OCI-LY1 (cell line): ENCODE measurements around the gene SF3B1.

Experiments used
- H2AFZ ChIP-seq: fragments of 200-600 bp; sonication (generic), shearing (Covaris generic); 2 replicates; pipeline ENCODE4 v1.6.0; 2014; ENCODE audit warnings: antibody characterized with exemption, mild to moderate bottlenecking, low read length
- H3F3A ChIP-seq: fragments of 200-600 bp; sonication (generic), shearing (Covaris generic); 2 replicates; pipeline ENCODE4 v1.6.0; 2014; ENCODE audit warnings: mild to moderate bottlenecking, antibody characterized with exemption, low read length, moderate library complexity; ENCODE audit not compliant: insufficient read depth
- H3K27ac ChIP-seq: fragments of 200-600 bp; sonication (generic); 2 replicates; pipeline ENCODE4 v1.5.1; 2014; ENCODE audit warnings: low read length, mixed run types, mild to moderate bottlenecking, low read depth; ENCODE audit not compliant: poor library complexity, severe bottlenecking
- H3K27me3 ChIP-seq: fragments of 200-600 bp; sonication (generic); 2 replicates; pipeline ENCODE4 v1.6.0; 2014; ENCODE audit warnings: antibody characterized with exemption, mild to moderate bottlenecking, low read length, moderate library complexity; ENCODE audit not compliant: insufficient read depth
- H3K36me3 ChIP-seq: fragments of 200-600 bp; sonication (generic); 2 replicates; pipeline ENCODE4 v1.6.1; 2014; ENCODE audit warnings: mild to moderate bottlenecking, antibody characterized with exemption, low read length, moderate library complexity, mixed read lengths; ENCODE audit not compliant: insufficient read depth
- H3K4me1 ChIP-seq: fragments of 200-600 bp; sonication (generic); 2 replicates; pipeline ENCODE4 v1.5.1; 2014; ENCODE audit warnings: mild to moderate bottlenecking, low read length, moderate library complexity; ENCODE audit not compliant: insufficient read depth, severe bottlenecking
- H3K4me2 ChIP-seq: fragments of 200-600 bp; sonication (generic), shearing (Covaris generic); 2 replicates; pipeline ENCODE4 v1.6.1; 2014; ENCODE audit warnings: low read length
- H3K4me3 ChIP-seq: fragments of 200-600 bp; sonication (generic); 2 replicates; pipeline ENCODE4 v1.5.1; 2014; ENCODE audit warnings: low read length, low read depth, mild to moderate bottlenecking, mixed read lengths; ENCODE audit not compliant: poor library complexity, severe bottlenecking
- H3K79me2 ChIP-seq: fragments of 200-600 bp; shearing (Covaris generic); 2 replicates; pipeline ENCODE4 v1.6.1; 2016; ENCODE audit warnings: mixed run types, low read length, mixed read lengths; ENCODE audit not compliant: insufficient read depth
- H3K9ac ChIP-seq: fragments of 200-600 bp; sonication (generic), shearing (Covaris generic); 2 replicates; pipeline ENCODE4 v1.6.1; 2014; ENCODE audit warnings: mild to moderate bottlenecking, low read length, mixed read lengths
- H3K9me2 ChIP-seq: fragments of 200-600 bp; sonication (generic), shearing (Covaris generic); 2 replicates; pipeline ENCODE4 v1.6.1; 2014; ENCODE audit warnings: low read depth, mild to moderate bottlenecking, low read length, mixed read lengths
- H3K9me3 ChIP-seq: fragments of 200-600 bp; shearing (Covaris generic); 2 replicates; pipeline ENCODE4 v1.6.1; 2014; ENCODE audit warnings: low read length, mixed read lengths
- H4K20me1 ChIP-seq: fragments of 200-600 bp; sonication (generic), shearing (Covaris generic); 2 replicates; pipeline ENCODE4 v1.6.0; 2016; ENCODE audit warnings: mild to moderate bottlenecking, low read length; ENCODE audit not compliant: insufficient read depth
- EZH2 ChIP-seq: fragments of 200-600 bp; sonication (generic), shearing (Covaris generic); IDR thresholded peaks from 2 replicates; pipeline ENCODE4 v1.8.0; 2017; ENCODE audit warnings: borderline replicate concordance, mixed run types, mild to moderate bottlenecking, antibody characterized with exemption, low read length, moderate library complexity, mixed read lengths
- TF ChIP-seq, protein P1 (sequence below): fragments of 200-600 bp; sonication (generic), shearing (Covaris generic); IDR thresholded peaks from 2 replicates; pipeline ENCODE4 v1.5.1; 2017; ENCODE audit warnings: mild to moderate bottlenecking, antibody characterized with exemption, low read length, moderate library complexity, mixed read lengths

The SF3B1 gene

DNA sequence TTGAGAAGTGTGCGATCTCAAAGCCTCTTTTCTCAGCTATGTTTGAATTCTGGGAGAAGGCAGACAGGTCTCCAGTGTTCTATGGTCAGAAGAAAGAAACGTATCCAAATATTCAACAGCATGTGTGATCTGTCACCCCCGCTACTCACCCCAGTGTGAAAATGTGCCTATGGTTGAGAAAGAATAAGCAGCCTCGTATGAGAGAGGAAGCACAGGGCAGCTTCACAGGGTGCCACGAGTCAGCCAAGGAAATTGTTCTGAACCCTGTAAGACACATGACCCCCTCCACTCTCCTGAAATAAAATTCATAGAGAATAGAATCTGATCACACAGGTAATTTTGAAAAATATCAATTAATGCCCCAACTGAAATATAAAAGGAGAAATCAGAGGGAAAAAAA, 8.0 kb upstream of the SF3B1 start:
- Histone ChIP-seq H3K4me1 (no peaks in the 10 kb centered on the region), H3K9ac (no peak overlapping the region), H3K9me2 (no peaks in the 10 kb centered on the region), H3K4me3 (no peak overlapping the region), H4K20me1 (no peaks in the 10 kb centered on the region), H3F3A (no peaks in the 10 kb centered on the region), H3K27ac (no peak overlapping the region), H3K9me3 (no peaks in the 10 kb centered on the region), H3K79me2 (no peaks in the 10 kb centered on the region), H3K27me3 (no peaks in the 10 kb centered on the region), H2AFZ (no peak overlapping the region), H3K36me3 (no peaks in the 10 kb centered on the region), H3K4me2 (no peak overlapping the region)
- TF ChIP-seq, protein P1, sequence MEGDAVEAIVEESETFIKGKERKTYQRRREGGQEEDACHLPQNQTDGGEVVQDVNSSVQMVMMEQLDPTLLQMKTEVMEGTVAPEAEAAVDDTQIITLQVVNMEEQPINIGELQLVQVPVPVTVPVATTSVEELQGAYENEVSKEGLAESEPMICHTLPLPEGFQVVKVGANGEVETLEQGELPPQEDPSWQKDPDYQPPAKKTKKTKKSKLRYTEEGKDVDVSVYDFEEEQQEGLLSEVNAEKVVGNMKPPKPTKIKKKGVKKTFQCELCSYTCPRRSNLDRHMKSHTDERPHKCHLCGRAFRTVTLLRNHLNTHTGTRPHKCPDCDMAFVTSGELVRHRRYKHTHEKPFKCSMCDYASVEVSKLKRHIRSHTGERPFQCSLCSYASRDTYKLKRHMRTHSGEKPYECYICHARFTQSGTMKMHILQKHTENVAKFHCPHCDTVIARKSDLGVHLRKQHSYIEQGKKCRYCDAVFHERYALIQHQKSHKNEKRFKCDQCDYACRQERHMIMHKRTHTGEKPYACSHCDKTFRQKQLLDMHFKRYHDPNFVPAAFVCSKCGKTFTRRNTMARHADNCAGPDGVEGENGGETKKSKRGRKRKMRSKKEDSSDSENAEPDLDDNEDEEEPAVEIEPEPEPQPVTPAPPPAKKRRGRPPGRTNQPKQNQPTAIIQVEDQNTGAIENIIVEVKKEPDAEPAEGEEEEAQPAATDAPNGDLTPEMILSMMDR = no peak
- no peak for TF ChIP-seq EZH2

- Histone ChIP-seq H3K4me2 (no peak overlapping the region), H3K27ac (no peak overlapping the region), H3K27me3 (no peaks in the 10 kb centered on the region), H3K4me3 (no peak overlapping the region), H3K4me1 (peaks cover 23% of the 10 kb centered on the region), H3K9ac (no peak overlapping the region), H4K20me1 (no peaks in the 10 kb centered on the region), H3K9me2 (no peaks in the 10 kb centered on the region), H3K36me3 (no peaks in the 10 kb centered on the region), H2AFZ (no peak overlapping the region), H3F3A (no peaks in the 10 kb centered on the region), H3K79me2 (peaks cover 24% of the 10 kb centered on the region), H3K9me3 (no peaks in the 10 kb centered on the region)
- TF ChIP-seq EZH2 = no peak
- TF ChIP-seq, protein P1 = no peak
Observed at GRCh38 chr2:197437380-197437779, 2.6 kb upstream of the SF3B1 start.

- Histone ChIP-seq H4K20me1 (no peaks in the 10 kb centered on the region), H3K4me2 (peak overlapping the region; percentile 93), H2AFZ (no peak overlapping the region), H3K79me2 (peaks cover 40% of the 10 kb centered on the region), H3K4me1 (peaks cover 39% of the 10 kb centered on the region), H3K9ac (peak overlapping the region; percentile 83), H3K36me3 (no peaks in the 10 kb centered on the region), H3K27ac (peak overlapping the region; percentile 63), H3K4me3 (peak overlapping the region; percentile 93), H3F3A (no peaks in the 10 kb centered on the region), H3K9me3 (no peaks in the 10 kb centered on the region), H3K27me3 (no peaks in the 10 kb centered on the region), H3K9me2 (no peaks in the 10 kb centered on the region)
- TF ChIP-seq EZH2 = no peak
- TF ChIP-seq, protein P1 = no peak
Observed at GRCh38 chr2:197435598-197436420, 981 bp upstream of the SF3B1 start.
